ENCODE data around the gene PTHLH. TPM values are rescaled to one million over a fixed set of nuclear protein-coding genes. Genes with fewer than 3 reads are reported as not detected.

The PTHLH gene
- polyA plus RNA-seq, 1 of the 3 experiments (the other 2 are of a cell fraction): 29.0 TPM

DNA sequence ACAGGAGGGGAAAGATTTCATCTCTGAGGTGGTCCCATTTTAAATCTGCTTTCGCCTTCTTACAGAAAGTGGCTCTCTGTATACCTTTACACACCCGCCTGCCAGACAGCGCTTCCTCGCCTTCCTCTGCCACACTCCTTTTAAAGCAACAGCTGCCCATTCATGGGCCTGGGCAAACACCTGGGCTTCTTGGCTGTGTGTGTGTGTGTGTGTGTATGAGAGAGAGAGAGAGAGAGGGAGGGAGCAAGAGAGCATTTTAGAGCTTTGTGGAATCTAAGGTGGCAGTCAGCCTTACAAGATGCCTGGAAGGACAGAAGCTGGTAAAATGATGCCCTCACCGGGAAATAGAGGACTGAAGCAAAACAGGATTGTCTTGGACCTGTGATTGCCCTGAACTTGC, 20.0 kb downstream of the PTHLH start:
- Histone ChIP-seq H3K9me3 (no peaks in the 10 kb centered on the region), H3K9ac (no peak overlapping the region), H3K27me3 (ENCODE audit: insufficient read depth) (no peaks in the 10 kb centered on the region), H3K4me3 (ENCODE audit: low read depth in 2 of 2, low read length in 1 of 2) (no peak overlapping the region), H3K4me1 (ENCODE audit: control insufficient read depth in 1 of 2, insufficient read depth in 2 of 2, low read depth in 1 of 2, low read length in 1 of 2) (no peaks in the 10 kb centered on the region), H3K9me2 (no peaks in the 10 kb centered on the region), H3K79me2 (ENCODE audit: insufficient read depth) (no peaks in the 10 kb centered on the region), H3K4me2 (no peak overlapping the region), H3F3A (replicated peaks; ENCODE audit: insufficient read depth) (peaks cover 3% of the 10 kb centered on the region), H2AFZ (ENCODE audit: low read depth) (no peak overlapping the region), H3K27ac (ENCODE audit: low read depth in 2 of 2, low read length in 1 of 2) (no peak overlapping the region), H3K36me3 (replicated peaks in 1 of 2; ENCODE audit: control insufficient read depth in 1 of 2, insufficient read depth in 2 of 2, low read length in 1 of 2) (peaks cover 0 to 7% of the 10 kb centered on the region in 2 experiments), H4K20me1 (ENCODE audit: insufficient read depth) (no peaks in the 10 kb centered on the region)
- TF ChIP-seq EZH2phosphoT487 (IDR thresholded peaks at IDR 0.05; ENCODE audit: borderline replicate concordance, low read depth): no peak
- no peak for TF ChIP-seq TAF1 (IDR thresholded peaks at IDR 0.05; ENCODE audit: borderline replicate concordance, low read depth, low read length)
- TF ChIP-seq, protein P1, sequence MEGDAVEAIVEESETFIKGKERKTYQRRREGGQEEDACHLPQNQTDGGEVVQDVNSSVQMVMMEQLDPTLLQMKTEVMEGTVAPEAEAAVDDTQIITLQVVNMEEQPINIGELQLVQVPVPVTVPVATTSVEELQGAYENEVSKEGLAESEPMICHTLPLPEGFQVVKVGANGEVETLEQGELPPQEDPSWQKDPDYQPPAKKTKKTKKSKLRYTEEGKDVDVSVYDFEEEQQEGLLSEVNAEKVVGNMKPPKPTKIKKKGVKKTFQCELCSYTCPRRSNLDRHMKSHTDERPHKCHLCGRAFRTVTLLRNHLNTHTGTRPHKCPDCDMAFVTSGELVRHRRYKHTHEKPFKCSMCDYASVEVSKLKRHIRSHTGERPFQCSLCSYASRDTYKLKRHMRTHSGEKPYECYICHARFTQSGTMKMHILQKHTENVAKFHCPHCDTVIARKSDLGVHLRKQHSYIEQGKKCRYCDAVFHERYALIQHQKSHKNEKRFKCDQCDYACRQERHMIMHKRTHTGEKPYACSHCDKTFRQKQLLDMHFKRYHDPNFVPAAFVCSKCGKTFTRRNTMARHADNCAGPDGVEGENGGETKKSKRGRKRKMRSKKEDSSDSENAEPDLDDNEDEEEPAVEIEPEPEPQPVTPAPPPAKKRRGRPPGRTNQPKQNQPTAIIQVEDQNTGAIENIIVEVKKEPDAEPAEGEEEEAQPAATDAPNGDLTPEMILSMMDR (IDR thresholded peaks at IDR 0.05): no peak
- no peak for TF ChIP-seq FOXM1 (IDR thresholded peaks at IDR 0.05; ENCODE audit: low read depth)
- TF ChIP-seq RXRA (IDR thresholded peaks at IDR 0.05; ENCODE audit: borderline replicate concordance, low read depth): no peak
- TF ChIP-seq, protein P2, sequence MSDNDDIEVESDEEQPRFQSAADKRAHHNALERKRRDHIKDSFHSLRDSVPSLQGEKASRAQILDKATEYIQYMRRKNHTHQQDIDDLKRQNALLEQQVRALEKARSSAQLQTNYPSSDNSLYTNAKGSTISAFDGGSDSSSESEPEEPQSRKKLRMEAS (IDR thresholded peaks at IDR 0.05; ENCODE audit: low read depth): no peak
- TF ChIP-seq RAD21 (IDR thresholded peaks at IDR 0.05; ENCODE audit: low read length): no peak
- no peak for TF ChIP-seq MXI1 (IDR thresholded peaks at IDR 0.05; ENCODE audit: low read depth, low read length)
- TF ChIP-seq TCF12 (IDR thresholded peaks at IDR 0.05): no peak
- no peak for TF ChIP-seq JUND (IDR thresholded peaks at IDR 0.05)
- CTCF ChIA-PET: interaction anchor here (2.1 kb wide), 1 partner anchor 12 kb away, joined by 9 read pairs; no protein-coding TSS in a partner anchor
- POLR2A ChIA-PET: no interaction called here
- no peak for DNase-seq
- WGBS (ENCODE audit: low lambda C conversion rate): 85% methylated on average over 5 of the region's 5 CpGs

DNA sequence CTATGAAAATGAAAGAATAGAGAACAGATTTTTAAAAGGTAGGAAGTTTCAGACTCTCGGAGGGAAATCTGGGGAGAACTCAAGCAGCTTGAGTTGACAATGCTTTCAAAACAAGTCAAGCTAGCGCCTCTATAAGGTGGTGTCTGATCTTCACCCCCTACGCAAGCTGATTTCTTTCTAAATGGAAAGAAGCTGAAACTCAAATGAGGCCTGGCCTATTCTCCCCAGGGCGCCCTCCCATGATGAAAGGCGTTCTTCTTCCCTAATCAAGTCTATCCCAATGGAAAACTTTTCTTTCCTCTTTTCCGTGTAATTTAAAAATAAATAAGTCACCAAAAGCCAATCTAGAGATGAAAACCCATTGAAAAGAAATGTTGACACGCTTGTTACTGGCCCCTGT, 20.6 kb downstream of the PTHLH start:
- no peaks in the 10 kb centered on the region for H3K9me3 ChIP-seq
- peaks cover 0 to 2% of the 10 kb centered on the region in 2 experiments for H3K36me3 ChIP-seq (replicated peaks in 1 of 2; ENCODE audit: control insufficient read depth in 1 of 2, insufficient read depth in 2 of 2, low read length in 1 of 2)
- H3K4me1 ChIP-seq (ENCODE audit: control insufficient read depth in 1 of 2, insufficient read depth in 2 of 2, low read depth in 1 of 2, low read length in 1 of 2): no peaks in the 10 kb centered on the region
- no peaks in the 10 kb centered on the region for H3K27me3 ChIP-seq (ENCODE audit: insufficient read depth)
- H3K79me2 ChIP-seq (ENCODE audit: insufficient read depth): no peaks in the 10 kb centered on the region
- no peak overlapping the region for H2AFZ ChIP-seq (ENCODE audit: low read depth)
- peaks cover 3% of the 10 kb centered on the region for H3F3A ChIP-seq (replicated peaks; ENCODE audit: insufficient read depth)
- no peak for DNase-seq
- 89% methylated on average over 7 of the region's 7 CpGs for WGBS (ENCODE audit: low lambda C conversion rate)
- CTCF ChIA-PET: interaction anchor here (2.1 kb wide), 1 partner anchor 11 kb away, joined by 9 read pairs; no protein-coding TSS in a partner anchor
- no peak overlapping the region for H3K9ac ChIP-seq
- H4K20me1 ChIP-seq (ENCODE audit: insufficient read depth): no peaks in the 10 kb centered on the region
- no peak overlapping the region for H3K4me3 ChIP-seq (ENCODE audit: low read depth in 2 of 2, low read length in 1 of 2)
- H3K4me2 ChIP-seq: no peak overlapping the region
- no peak overlapping the region for H3K27ac ChIP-seq (ENCODE audit: low read depth in 2 of 2, low read length in 1 of 2)
- POLR2A ChIA-PET: no interaction called here
- H3K9me2 ChIP-seq: no peaks in the 10 kb centered on the region
- TF ChIP-seq, protein P1 (IDR thresholded peaks at IDR 0.05): no peak
- no peak for TF ChIP-seq EP300 (IDR thresholded peaks at IDR 0.05; ENCODE audit: borderline replicate concordance in 1 of 2, low read depth in 1 of 2, low read length in 1 of 2)
- TF ChIP-seq, protein P3, sequence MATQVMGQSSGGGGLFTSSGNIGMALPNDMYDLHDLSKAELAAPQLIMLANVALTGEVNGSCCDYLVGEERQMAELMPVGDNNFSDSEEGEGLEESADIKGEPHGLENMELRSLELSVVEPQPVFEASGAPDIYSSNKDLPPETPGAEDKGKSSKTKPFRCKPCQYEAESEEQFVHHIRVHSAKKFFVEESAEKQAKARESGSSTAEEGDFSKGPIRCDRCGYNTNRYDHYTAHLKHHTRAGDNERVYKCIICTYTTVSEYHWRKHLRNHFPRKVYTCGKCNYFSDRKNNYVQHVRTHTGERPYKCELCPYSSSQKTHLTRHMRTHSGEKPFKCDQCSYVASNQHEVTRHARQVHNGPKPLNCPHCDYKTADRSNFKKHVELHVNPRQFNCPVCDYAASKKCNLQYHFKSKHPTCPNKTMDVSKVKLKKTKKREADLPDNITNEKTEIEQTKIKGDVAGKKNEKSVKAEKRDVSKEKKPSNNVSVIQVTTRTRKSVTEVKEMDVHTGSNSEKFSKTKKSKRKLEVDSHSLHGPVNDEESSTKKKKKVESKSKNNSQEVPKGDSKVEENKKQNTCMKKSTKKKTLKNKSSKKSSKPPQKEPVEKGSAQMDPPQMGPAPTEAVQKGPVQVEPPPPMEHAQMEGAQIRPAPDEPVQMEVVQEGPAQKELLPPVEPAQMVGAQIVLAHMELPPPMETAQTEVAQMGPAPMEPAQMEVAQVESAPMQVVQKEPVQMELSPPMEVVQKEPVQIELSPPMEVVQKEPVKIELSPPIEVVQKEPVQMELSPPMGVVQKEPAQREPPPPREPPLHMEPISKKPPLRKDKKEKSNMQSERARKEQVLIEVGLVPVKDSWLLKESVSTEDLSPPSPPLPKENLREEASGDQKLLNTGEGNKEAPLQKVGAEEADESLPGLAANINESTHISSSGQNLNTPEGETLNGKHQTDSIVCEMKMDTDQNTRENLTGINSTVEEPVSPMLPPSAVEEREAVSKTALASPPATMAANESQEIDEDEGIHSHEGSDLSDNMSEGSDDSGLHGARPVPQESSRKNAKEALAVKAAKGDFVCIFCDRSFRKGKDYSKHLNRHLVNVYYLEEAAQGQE (IDR thresholded peaks at IDR 0.05; ENCODE audit: low read depth, low read length): no peak

Data from SK-N-SH (cell line).